H7 (cell line): ENCODE results near the gene RARRES2. TPM values are rescaled to one million over a fixed set of nuclear protein-coding genes. Genes with fewer than 3 reads are reported as not detected.
"Not testable (repeated sequence)": the region's sequence is repeated elsewhere in the genome, so short reads cannot be mapped to it uniquely, and the experiment has no call there.

ENCODE experiments used
- DNase-seq: peaks from one replicate; pipeline ENCODE4 v3.0.0; 2012
- H3K27me3 ChIP-seq: 2 replicates; pipeline ENCODE4 v1.6.0; 2011; ENCODE audit warnings: mild to moderate bottlenecking, low read length; ENCODE audit not compliant: control insufficient read depth, insufficient read depth
- H3K36me3 ChIP-seq: replicated peaks from 2 replicates; pipeline ENCODE4 v1.5.1; 2011; ENCODE audit warnings: low read length; ENCODE audit not compliant: control insufficient read depth, insufficient read depth
- H3K4me3 ChIP-seq: 2 replicates; pipeline ENCODE4 v1.5.1; 2011; ENCODE audit warnings: low read depth, mild to moderate bottlenecking, control low read depth, low read length, moderate library complexity; ENCODE audit not compliant: insufficient read depth
- total RNA-seq: library from RNA; depleted of rRNA; stranded (reverse); fragments of >200 nt; shearing (Covaris generic); gene quantifications from 2 replicates; pipeline ENCODE4 v1.2.3, GENCODE V29; 2014; rRNA removed

The RARRES2 gene
- total RNA-seq, 1 experiment from 2014 or later: 223 TPM

- not testable (repeated sequence) for H3K4me3 ChIP-seq, DNase-seq, H3K36me3 ChIP-seq, H3K27me3 ChIP-seq
Observed at GRCh38 chr7:150297978-150298377, 43.5 kb downstream of the RARRES2 start.

DNA sequence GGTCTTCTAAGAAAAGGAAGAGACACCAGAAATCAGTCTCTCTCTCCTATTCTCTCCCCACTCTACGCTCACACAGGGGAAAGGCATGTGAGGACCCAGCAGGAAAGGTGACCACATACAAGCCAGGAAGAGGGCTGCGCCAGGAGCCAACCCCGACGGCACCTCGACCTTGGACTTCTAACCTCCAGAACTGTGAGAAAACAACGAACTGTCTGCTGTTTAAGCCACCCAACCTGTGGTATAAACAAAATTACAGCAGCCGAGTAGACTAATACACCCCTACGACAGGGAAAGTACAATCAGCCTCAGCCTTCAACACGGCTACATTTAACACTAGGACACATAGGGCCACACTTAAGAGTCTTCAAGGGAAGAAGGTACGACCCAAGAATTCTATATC, 44.6 kb downstream of the RARRES2 start:
- H3K27me3 ChIP-seq, H3K36me3 ChIP-seq, H3K4me3 ChIP-seq, DNase-seq: not testable (repeated sequence)

- H3K36me3 ChIP-seq, H3K4me3 ChIP-seq, DNase-seq, H3K27me3 ChIP-seq: not testable (repeated sequence)
Observed at GRCh38 chr7:150295614-150296013, 45.8 kb downstream of the RARRES2 start.

DNA sequence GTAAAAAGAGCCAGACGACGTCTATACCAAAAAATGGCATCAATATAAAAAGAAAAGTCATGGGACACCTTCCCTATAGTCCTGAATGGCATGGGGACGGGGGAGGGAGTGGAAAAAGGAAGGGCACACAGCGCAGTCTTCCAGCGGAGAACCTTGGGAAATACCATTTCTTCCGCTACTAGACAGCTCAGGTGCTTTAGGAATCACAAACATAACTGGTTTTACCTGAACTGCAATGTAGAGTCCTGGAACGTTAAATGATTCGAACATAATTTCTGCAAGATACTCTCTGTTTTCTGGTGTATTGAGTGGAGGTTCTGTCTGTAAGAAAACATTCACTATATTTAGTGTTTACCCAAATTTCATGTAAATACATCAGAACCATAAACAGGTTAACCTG, 46.4 kb downstream of the RARRES2 start:
- H3K4me3 ChIP-seq, H3K36me3 ChIP-seq, DNase-seq, H3K27me3 ChIP-seq: not testable (repeated sequence)

DNA sequence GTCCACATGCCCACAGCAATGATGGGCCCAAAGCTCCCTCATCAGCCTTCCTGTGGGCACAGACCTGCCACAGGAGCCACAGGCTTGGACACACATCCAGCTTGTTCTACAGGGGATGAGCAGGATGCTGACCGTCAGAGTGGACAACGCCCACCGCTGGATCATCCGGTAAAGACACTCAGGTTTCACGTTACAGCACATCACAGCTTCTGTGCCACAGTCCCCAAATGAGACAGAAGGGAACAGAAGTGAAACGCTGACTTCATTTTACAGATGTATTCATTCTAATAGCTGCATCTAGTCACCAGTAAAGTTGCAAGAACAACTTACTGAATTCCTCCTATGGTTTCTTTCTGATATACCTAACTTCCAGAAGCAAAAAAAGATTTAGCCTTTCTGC, 51.1 kb downstream of the RARRES2 start:
- DNase-seq, H3K4me3 ChIP-seq, H3K36me3 ChIP-seq, H3K27me3 ChIP-seq: not testable (repeated sequence)

DNA sequence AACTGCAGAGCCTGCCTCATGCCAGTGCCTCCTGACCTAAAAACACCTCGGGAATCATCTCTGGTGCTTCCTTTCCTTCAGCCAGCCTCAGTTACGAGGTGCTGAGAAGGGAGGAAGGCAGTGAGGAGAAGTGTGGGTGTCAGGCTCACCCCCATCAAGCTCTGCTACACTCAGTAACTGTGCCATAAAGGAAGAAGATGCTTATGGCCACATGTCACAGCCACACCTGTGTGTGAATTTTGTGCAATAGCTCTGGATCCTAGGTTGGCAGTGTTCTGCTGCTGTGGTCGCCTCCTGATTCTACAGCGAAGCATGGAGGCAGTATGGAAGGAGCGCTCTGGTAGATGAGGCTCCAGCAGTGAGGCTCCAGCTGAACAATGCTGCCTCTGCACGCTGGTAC, 52.6 kb downstream of the RARRES2 start:
- H3K36me3 ChIP-seq, DNase-seq, H3K27me3 ChIP-seq, H3K4me3 ChIP-seq: not testable (repeated sequence)

Other genes with a start within 250 kb of the RARRES2 start
- gene LRRC61, start 18.3 kb downstream of the RARRES2 start, total RNA-seq: 38.3 and 39.4 TPM in 2 replicates
- gene ACTR3C, start 18.1 kb downstream of the RARRES2 start, total RNA-seq: 0.73 and 3.2 TPM in 2 replicates
- 149 and 155 TPM in 2 replicates for gene REPIN1, start 27.2 kb upstream of the RARRES2 start, total RNA-seq
- 44.2 and 56.7 TPM in 2 replicates for gene ZNF775, start 37.7 kb upstream of the RARRES2 start, total RNA-seq
- gene GIMAP8, start 109.0 kb upstream of the RARRES2 start, total RNA-seq: not detected in 2 replicates
- gene GIMAP7, start 173.2 kb upstream of the RARRES2 start, total RNA-seq: not detected in 2 replicates
- not detected in 2 replicates for gene GIMAP4, start 225.8 kb upstream of the RARRES2 start, total RNA-seq